Spleen (tissue), 11 donors: Measurements from ENCODE around the gene HADHA. TPM values are rescaled to one million over a fixed set of nuclear protein-coding genes. Genes with fewer than 3 reads are reported as not detected.

Experiments used
- DNase-seq: peaks from one replicate; pipeline ENCODE4 v3.0.0-alpha.2; 2020
- H3K27ac ChIP-seq, 8 donors: fragments of 200-600 bp; sonication (generic) in 7 of 8; 1 replicate in 4 of 8; 2 replicates in 4 of 8; pipeline versions ENCODE4 v1.5.0 to v1.8.0; 2016 to 2021; ENCODE audit warnings: inconsistent platforms in 4 of 8, mild to moderate bottlenecking in 4 of 8, moderate library complexity in 1 of 8
- H3K27me3 ChIP-seq, 7 donors: fragments of 200-600 bp; sonication (generic) in 6 of 7; replicated peaks in 1 of 7; 1 replicate in 4 of 7; 2 replicates in 3 of 7; pipeline versions ENCODE4 v1.5.0 to v1.8.0; 2016 to 2021; ENCODE audit warnings: inconsistent platforms in 3 of 7, mild to moderate bottlenecking in 1 of 7
- H3K36me3 ChIP-seq, 6 donors: fragments of 200-600 bp; sonication (generic) in 5 of 6; 1 replicate in 4 of 6; 2 replicates in 2 of 6; pipeline versions ENCODE4 v1.5.0 to v1.8.0; 2016 to 2021; ENCODE audit warnings: inconsistent platforms in 2 of 6
- H3K4me1 ChIP-seq, 6 donors: fragments of 200-600 bp; sonication (generic) in 5 of 6; 1 replicate in 3 of 6; 2 replicates in 3 of 6; pipeline versions ENCODE4 v1.5.0 to v1.8.0; 2016 to 2021; ENCODE audit warnings: inconsistent platforms in 3 of 6
- H3K4me3 ChIP-seq, 8 donors: fragments of 200-600 bp; sonication (generic) in 7 of 8; 1 replicate in 4 of 8; 2 replicates in 4 of 8; pipeline versions ENCODE4 v1.5.0 to v1.8.0; 2016 to 2021; ENCODE audit warnings: inconsistent platforms in 4 of 8, mild to moderate bottlenecking in 4 of 8, moderate library complexity in 2 of 8
- H3K9me3 ChIP-seq, 8 donors: fragments of 200-600 bp; sonication (generic) in 7 of 8; 1 replicate in 4 of 8; 2 replicates in 4 of 8; pipeline versions ENCODE4 v1.5.0 to v1.8.0; 2016 to 2021; ENCODE audit warnings: inconsistent platforms in 4 of 8
- POLR2A ChIP-seq, 3 donors: fragments of 450-650 bp; IDR thresholded peaks; one replicate each; pipeline ENCODE4 v1.5.1; 2017; ENCODE audit warnings: antibody characterized with exemption in 3 of 3, mild to moderate bottlenecking in 1 of 3
- POLR2AphosphoS5 ChIP-seq, 3 donors: sonication (generic); formaldehyde crosslinking; IDR thresholded peaks; one replicate each; pipeline ENCODE4 v1.5.1; 2017; ENCODE audit warnings: antibody characterized with exemption in 3 of 3
- WGBS, 5 donors: extraction: QIAGEN DNeasy Blood & Tissue Kit in 3 of 5; methylation state at CpG; one replicate each; pipeline versions ENCODE4 v1.1.5 to v1.1.7; 2013 to 2018; 5-methylcytosine and 5-hydroxymethylcytosine counted together
- intact Hi-C: fragments of 100-400 bp; cut with DNase I; formaldehyde crosslinking; loops from one replicate; pipeline ENCODE4 v1.15.0; 2023; ENCODE audit warnings: low total_unique reads
- polyA plus RNA-seq, 3 donors: library from polyadenylated mRNA; stranded (reverse); fragments of 200-250 nt; gene quantifications; one replicate each; pipeline ENCODE4 v1.2.1, GENCODE V29; 2013
- total RNA-seq, 7 donors: library from RNA; depleted of rRNA in 3 of 7; stranded (reverse); fragments of >200 nt in 3 of 7; fragmentation: NEBNext Ultra II Directional in 4 of 7; extraction: Animal tissue kit (Norgen Biotek cat#: 25700) in 4 of 7; gene quantifications; one replicate each; pipeline versions ENCODE4 v1.1.0 to v1.2.1, GENCODE V29; 2016 to 2021
- TF ChIP-seq, protein P1 (sequence below), 11 experiments: fragments of 200-600 bp in 7 of 11; fragments of 450-650 bp in 4 of 11; sonication (generic) in 4 of 11; IDR thresholded peaks in 8 of 11; conservative IDR thresholded peaks in 3 of 11; 1 replicate in 7 of 11; 2 replicates in 4 of 11; pipeline versions ENCODE4 v1.4.0 to v1.8.0; 2016 to 2021; ENCODE audit warnings: antibody characterized with exemption in 11 of 11, inconsistent platforms in 4 of 11, mild to moderate bottlenecking in 1 of 11
- donor health status: healthy with polysubstance abuse.
- donor health status: DM: no; HTN: no; CAD: no; lungs with moderate emphysema.
- donor health status: DM: no; HTN: no; CAD: no.
- donor health status: Bipolar disorder and iron deficiency.
- donor health status: healthy.
- donor health status: DM: no; HTN: no; CAD: no.
- donor health status: DM: yes; HTN: yes; CAD: no.

The HADHA gene
- total and polyA plus RNA-seq, 10 donors: 49.6 to 134 (median 114) TPM

DNA sequence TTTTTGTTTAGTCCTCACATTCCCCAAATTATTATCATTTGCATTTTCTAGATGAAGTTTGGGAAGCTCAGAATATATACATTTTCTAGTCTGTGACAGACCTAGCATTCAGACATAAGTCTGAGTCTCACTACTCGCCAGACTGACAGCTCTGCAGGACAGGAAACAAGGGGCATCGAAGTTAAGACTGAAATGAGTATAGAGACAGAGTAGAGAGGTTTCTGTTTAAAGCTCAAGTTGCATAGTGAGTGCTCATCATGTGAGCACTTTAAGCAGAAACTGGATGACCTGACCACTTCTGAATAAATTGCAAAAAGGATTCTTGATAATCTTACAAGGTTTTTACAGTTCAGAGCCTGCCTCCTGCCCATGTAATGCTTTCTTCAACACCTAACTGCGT lies 1.4 kb upstream of the HADHA start:
- H3K4me3 ChIP-seq: peak overlapping the region; percentile 73 to 95 (median 87)
- no peaks in the 10 kb centered on the region for H3K27me3 ChIP-seq
- TF ChIP-seq, protein P1, sequence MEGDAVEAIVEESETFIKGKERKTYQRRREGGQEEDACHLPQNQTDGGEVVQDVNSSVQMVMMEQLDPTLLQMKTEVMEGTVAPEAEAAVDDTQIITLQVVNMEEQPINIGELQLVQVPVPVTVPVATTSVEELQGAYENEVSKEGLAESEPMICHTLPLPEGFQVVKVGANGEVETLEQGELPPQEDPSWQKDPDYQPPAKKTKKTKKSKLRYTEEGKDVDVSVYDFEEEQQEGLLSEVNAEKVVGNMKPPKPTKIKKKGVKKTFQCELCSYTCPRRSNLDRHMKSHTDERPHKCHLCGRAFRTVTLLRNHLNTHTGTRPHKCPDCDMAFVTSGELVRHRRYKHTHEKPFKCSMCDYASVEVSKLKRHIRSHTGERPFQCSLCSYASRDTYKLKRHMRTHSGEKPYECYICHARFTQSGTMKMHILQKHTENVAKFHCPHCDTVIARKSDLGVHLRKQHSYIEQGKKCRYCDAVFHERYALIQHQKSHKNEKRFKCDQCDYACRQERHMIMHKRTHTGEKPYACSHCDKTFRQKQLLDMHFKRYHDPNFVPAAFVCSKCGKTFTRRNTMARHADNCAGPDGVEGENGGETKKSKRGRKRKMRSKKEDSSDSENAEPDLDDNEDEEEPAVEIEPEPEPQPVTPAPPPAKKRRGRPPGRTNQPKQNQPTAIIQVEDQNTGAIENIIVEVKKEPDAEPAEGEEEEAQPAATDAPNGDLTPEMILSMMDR (IDR thresholded peaks at IDR 0.05 in 8 of 11, conservative IDR thresholded peaks at IDR 0.05 in 3 of 11): no peak
- no peak for TF ChIP-seq POLR2A (IDR thresholded peaks at IDR 0.05)
- no peak for TF ChIP-seq POLR2AphosphoS5 (IDR thresholded peaks at IDR 0.05)
- no peaks in the 10 kb centered on the region for H3K9me3 ChIP-seq
- 14 to 27% (median 21%) methylated on average over 3 of the region's 3 CpGs for WGBS, 5 donors
- H3K27ac ChIP-seq: peak overlapping the region; percentile 93 to 99 (median 96)
- intact Hi-C loops: loop anchor here (10.0 kb wide), 1 partner anchor 59 kb away; no protein-coding TSS in a partner anchor
- H3K4me1 ChIP-seq: peaks cover 17 to 89% (median 77%) of the 10 kb centered on the region in 6 donors
- DNase-seq: no peak
- no peaks in the 10 kb centered on the region for H3K36me3 ChIP-seq

DNA sequence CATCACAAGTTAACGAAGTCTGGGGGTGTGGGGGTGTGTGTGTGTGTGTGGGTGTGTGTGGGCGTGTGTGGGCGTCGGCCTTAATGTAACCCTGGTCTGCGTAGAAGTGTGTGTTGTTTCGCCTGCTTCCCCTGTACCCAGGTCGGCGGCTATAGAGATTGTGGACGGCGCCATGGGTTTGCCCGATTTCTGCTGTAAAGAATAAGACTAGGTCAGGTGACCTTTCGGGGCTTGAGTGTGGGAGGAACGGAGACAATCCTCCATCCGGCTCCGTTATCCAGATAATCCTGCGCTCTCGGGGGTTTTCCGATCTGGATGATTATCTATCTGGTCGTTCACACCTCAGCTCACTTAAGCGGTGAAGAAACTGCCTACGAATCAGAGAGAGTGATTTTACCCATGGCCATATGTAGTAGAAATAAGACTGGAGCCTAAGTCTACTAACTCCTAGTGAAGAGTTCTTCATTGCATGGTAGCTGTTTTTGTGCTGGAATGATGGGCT lies 850 bp upstream of the HADHA start:
- intact Hi-C loops: loop anchor here (10.0 kb wide), 1 partner anchor 60 kb away; no protein-coding TSS in a partner anchor
- 0 to 1% (median 0%) methylated on average over 21 of the region's 21 CpGs for WGBS, 5 donors
- H3K27me3 ChIP-seq: no peaks in the 10 kb centered on the region
- H3K4me3 ChIP-seq: peak overlapping the region; percentile 73 to 95 (median 87)
- peaks cover 17 to 89% (median 80%) of the 10 kb centered on the region in 6 donors for H3K4me1 ChIP-seq
- TF ChIP-seq POLR2AphosphoS5 (IDR thresholded peaks at IDR 0.05): no peak
- TF ChIP-seq, protein P1 (IDR thresholded peaks at IDR 0.05 in 8 of 11, conservative IDR thresholded peaks at IDR 0.05 in 3 of 11): no peak
- peak overlapping the region; percentile 93 to 99 (median 96) for H3K27ac ChIP-seq
- no peaks in the 10 kb centered on the region for H3K9me3 ChIP-seq
- no peaks in the 10 kb centered on the region for H3K36me3 ChIP-seq
- peak; percentile 87 for DNase-seq

DNA sequence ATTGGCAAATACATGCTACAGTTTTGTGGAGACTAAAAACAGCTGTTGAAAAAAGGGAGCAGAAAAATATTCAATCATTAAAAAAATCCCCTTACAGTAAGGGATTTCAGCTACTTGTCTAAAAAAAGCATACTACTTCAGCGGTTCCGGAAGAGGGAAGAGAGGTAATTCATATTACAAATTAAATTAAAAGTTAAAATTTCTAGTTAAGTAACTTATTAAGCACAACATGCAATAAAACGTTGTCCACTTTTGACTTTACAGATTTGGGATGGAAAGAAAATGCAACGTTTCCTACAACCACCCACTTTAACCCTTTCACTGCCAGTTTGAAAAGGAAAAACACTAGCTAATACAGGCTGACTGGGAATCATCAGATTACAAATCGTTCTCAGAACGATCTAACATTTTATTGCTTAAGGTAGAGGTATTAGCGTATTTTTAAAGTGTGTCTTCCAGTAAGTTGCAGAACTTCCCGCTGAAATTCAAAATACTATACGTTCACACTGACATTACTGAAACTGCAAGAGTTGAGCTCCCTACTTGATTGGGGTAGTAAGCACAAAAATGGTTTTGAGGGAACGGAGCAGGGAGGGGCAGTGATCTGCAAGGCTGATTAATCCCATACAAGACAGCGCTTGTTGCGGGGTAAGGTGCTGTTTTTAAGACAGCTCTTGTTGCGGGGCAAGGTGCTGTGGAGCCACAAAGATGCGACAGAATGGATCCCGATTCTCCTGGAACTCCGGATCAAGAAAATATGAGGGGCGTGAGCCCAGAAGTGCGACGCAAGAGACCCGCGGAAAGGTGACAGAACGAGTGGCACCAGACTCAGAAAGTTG lies 743 bp downstream of the HADHA start:
- 0 to 1% (median 1%) methylated on average over 22 of the region's 22 CpGs for WGBS, 5 donors
- Histone ChIP-seq H3K4me1 (peaks cover 15 to 89% (median 76%) of the 10 kb centered on the region in 6 donors), H3K27me3 (no peaks in the 10 kb centered on the region), H3K9me3 (no peaks in the 10 kb centered on the region), H3K27ac (peak overlapping the region; percentile 93 to 99 (median 96)), H3K4me3 (peak overlapping the region; percentile 73 to 95 (median 87)), H3K36me3 (peaks cover 0 to 15% (median 0%) of the 10 kb centered on the region in 6 donors)
- no peak for DNase-seq
- intact Hi-C loops: loop anchor here (10.0 kb wide), 1 partner anchor 61 kb away; no protein-coding TSS in a partner anchor
- TF ChIP-seq POLR2AphosphoS5 (IDR thresholded peaks at IDR 0.05): no peak
- no peak for TF ChIP-seq POLR2A (IDR thresholded peaks at IDR 0.05)
- TF ChIP-seq, protein P1 (IDR thresholded peaks at IDR 0.05 in 8 of 11, conservative IDR thresholded peaks at IDR 0.05 in 3 of 11): no peak

DNA sequence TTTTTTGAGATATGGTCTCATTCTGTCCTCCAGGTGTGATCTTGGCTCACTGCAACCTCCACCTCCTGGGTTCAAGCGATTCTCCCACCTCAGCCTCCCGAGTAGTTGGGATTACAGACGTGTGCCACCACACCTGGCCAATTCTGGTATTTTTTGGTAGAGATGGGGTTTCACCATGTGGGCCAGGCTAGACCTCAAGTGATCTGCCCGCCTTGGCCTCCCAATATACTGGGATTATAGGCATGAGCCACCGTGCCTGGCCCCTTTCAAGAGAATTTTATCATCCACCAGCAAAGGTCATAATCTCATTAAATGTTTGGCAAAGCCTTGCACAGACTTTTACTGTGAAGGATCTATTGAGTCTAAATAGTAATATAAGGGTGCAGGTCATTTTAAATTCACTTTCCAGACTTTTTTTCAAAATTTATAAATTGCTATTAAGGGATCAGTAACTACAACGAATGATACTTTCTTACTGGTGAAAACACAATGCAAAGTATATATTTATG lies 2.5 kb downstream of the HADHA start:
- Histone ChIP-seq H3K4me1 (peaks cover 14 to 78% (median 63%) of the 10 kb centered on the region in 6 donors), H3K4me3 (peak overlapping the region in 3 of 8 donors; percentile 77 to 95 (median 87)), H3K9me3 (no peaks in the 10 kb centered on the region), H3K27ac (no peak overlapping the region), H3K27me3 (no peaks in the 10 kb centered on the region), H3K36me3 (peaks cover 0 to 32% (median 14%) of the 10 kb centered on the region in 6 donors)
- no peak for DNase-seq
- TF ChIP-seq, protein P1 (IDR thresholded peaks at IDR 0.05 in 8 of 11, conservative IDR thresholded peaks at IDR 0.05 in 3 of 11): no peak
- TF ChIP-seq POLR2AphosphoS5 (IDR thresholded peaks at IDR 0.05) (no peak), POLR2A (IDR thresholded peaks at IDR 0.05) (no peak)
- 80 to 85% (median 83%) methylated on average over 6 of the region's 6 CpGs for WGBS, 5 donors
- intact Hi-C loops: loop anchor here (10.0 kb wide), 1 partner anchor 63 kb away; no protein-coding TSS in a partner anchor
